Skin of body (tissue), 2 donors: Measurements from ENCODE around the gene DNAJC4. TPM values are rescaled to one million over a fixed set of nuclear protein-coding genes. Genes with fewer than 3 reads are reported as not detected.

Experiments
- DNase-seq: peaks from one replicate; lab custom pipeline; 2025; lab: John Stamatoyannopoulos, UW
- total RNA-seq: library from RNA; depleted of rRNA; stranded (reverse); fragments of >200 nt; gene quantifications from one replicate; pipeline ENCODE4 v1.2.3, GENCODE V29; 2014

DNAJC4 gene
- total RNA-seq, 1 donor from 2014 or later: 15.2 TPM

GRCh38 chr11:64275841-64276240 is 45.5 kb downstream of the DNAJC4 start:
- no peak for DNase-seq

DNA sequence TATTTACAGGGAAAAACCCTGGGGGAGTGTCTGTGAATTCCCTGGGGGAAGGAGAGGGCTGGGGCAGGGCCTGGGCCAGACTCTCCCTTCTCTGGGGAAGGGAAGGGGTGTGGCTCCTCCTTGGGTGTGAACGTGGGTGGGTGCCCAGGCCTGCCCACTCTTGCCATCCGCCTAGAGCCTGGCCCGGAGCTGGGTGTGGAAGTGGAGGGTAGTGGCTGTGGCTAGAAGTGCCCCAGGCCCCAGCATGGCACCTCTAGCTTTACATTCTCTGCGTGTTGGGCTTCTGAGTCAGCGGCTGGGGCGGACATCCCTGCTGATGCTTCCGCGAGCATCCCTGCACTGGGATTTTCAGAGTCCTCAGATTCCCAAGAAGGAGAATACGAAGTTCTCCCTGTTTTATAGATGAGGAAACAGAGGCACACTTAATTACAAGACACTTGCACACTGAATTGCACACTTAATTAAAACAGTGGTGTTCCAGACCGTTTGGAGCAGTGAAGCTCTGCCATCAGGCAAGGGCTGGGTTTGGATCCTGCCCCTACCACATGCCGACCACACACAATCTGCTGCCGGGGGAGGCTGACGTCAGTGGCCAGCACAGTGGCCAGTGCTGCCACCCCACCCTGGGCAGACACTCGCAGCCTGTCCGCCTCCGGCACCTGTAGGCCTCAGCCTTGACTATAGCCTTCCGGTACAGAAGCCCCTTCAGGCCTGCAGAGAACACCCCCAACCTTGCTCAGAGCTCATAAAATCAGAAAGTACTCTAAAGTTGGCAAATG is 46.5 kb downstream of the DNAJC4 start:
- DNase-seq: no peak

GRCh38 chr11:64278576-64279190 is 48.3 kb downstream of the DNAJC4 start:
- DNase-seq: no peak

DNA sequence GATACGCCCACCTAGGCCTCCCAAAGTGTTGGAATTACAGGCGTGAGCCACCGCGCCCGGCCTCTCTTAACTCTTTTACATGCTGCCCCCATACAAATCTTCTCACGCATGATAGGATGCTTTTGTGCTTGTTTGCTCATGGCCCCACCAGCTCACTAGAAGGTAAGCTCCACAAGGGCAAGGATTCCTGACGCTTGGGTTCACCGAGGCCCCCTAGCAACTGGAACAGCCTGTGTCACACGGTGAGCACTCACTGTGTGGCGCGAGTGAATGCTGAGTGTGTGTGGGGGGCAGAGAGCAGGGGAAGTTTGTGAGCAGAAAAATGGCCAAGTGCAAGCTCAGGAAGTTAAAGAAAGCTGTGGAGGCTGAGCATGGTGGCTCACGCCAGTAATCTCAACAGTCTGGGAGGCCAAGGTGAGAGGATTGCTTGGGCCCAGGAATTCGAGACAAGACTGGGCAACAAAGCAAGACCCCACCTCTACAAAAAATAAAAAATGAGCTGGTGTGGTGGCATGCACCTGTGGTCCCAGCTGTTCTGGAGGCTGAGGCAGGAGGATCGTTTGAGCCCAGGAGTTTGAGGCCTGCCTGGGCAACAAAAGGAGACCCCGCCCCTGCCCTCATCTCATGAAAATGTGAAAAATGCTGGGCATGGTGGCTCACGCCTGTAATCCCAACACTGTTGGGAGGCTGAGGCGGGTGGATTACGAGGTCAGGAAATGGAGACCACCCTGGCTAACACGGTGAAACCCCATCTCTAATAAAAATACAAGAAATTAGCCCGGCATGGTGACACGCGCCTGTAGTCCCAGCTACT is 51.8 kb downstream of the DNAJC4 start:
- DNase-seq: no peak

DNA sequence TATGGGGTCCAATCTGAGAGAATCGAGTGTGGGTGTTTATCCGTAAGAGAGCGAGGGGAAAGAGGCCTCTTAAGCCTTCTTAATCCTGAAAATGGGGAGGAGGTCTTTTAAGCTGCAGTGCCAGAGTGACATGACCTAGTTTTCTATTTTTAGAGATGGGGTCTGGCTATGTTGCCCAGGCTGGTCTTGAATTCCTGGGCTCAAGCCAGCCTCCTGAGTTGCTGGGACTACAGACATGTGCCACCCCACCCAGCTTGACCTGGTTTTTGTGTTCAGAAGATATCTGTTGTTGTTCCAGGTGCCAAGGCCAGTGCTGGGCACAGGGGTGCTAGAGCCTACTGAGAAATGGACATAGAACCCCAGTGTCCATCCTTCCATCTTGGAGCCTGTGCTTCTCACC is 52.7 kb downstream of the DNAJC4 start:
- DNase-seq: no peak

Other genes starting within 250 kb of the DNAJC4 start
- gene OTUB1, start 244.1 kb upstream of the DNAJC4 start, total RNA-seq: 29.2 TPM
- gene FLRT1, start 194.6 kb upstream of the DNAJC4 start, total RNA-seq: 1.6 TPM
- gene MACROD1, start 64.4 kb upstream of the DNAJC4 start, total RNA-seq: 23.1 TPM
- 67.6 TPM for gene STIP1, start 44.4 kb upstream of the DNAJC4 start, total RNA-seq
- gene FERMT3, start 23.8 kb upstream of the DNAJC4 start, total RNA-seq: 7.2 TPM
- gene TRPT1, start 4.4 kb upstream of the DNAJC4 start, total RNA-seq: 13.7 TPM
- 13.7 TPM for gene NUDT22, start 4.3 kb upstream of the DNAJC4 start, total RNA-seq
- gene VEGFB, start 4.0 kb downstream of the DNAJC4 start, total RNA-seq: 31.9 TPM
- gene FKBP2, start 10.5 kb downstream of the DNAJC4 start, total RNA-seq: 39.4 TPM
- 43.1 TPM for gene PPP1R14B, start 16.4 kb downstream of the DNAJC4 start, total RNA-seq
- gene PLCB3, start 21.0 kb downstream of the DNAJC4 start, total RNA-seq: 17.4 TPM
- gene BAD, start 54.1 kb downstream of the DNAJC4 start, total RNA-seq: 27.5 TPM
- 4.7 TPM for gene GPR137, start 55.3 kb downstream of the DNAJC4 start, total RNA-seq
- gene KCNK4, start 60.8 kb downstream of the DNAJC4 start, total RNA-seq: not detected
- gene CATSPERZ, start 69.8 kb downstream of the DNAJC4 start, total RNA-seq: 0.39 TPM
- gene ESRRA, start 75.0 kb downstream of the DNAJC4 start, total RNA-seq: 12.0 TPM
- 108 TPM for gene TRMT112, start 87.0 kb downstream of the DNAJC4 start, total RNA-seq
- 81.9 TPM for gene PRDX5, start 87.6 kb downstream of the DNAJC4 start, total RNA-seq
- 5.9 TPM for gene CCDC88B, start 109.7 kb downstream of the DNAJC4 start, total RNA-seq
- gene RPS6KA4, start 128.6 kb downstream of the DNAJC4 start, total RNA-seq: 9.7 TPM